WI38 (cell line): Measurements from ENCODE around the gene EMC1.

Experiments
- H3K4me3 ChIP-seq: 2 replicates; pipeline ENCODE4 v1.5.1; 2011; ENCODE audit warnings: low read depth, mild to moderate bottlenecking, control low read depth, low read length
- CTCF ChIP-seq: IDR thresholded peaks from 2 replicates; pipeline ENCODE4 v1.5.1; 2012; ENCODE audit warnings: low read depth, mild to moderate bottlenecking, control low read depth, low read length

The EMC1 gene

GRCh38 chr1:19206947-19207346 lies 44.4 kb downstream of the EMC1 start:
- TF ChIP-seq CTCF = no peak

GRCh38 chr1:19205845-19206244 lies 45.5 kb downstream of the EMC1 start:
- no peak overlapping the region for H3K4me3 ChIP-seq
- TF ChIP-seq CTCF = no peak

More at GRCh38 chr1:19206947-19207346, 44.4 kb downstream of the EMC1 start:
- H3K4me3 ChIP-seq = no peak overlapping the region

- H3K4me3 ChIP-seq = no peak overlapping the region
- no peak for TF ChIP-seq CTCF
These were observed 45.9 kb downstream of the EMC1 start for GRCh38 chr1:19205403-19205802.

- TF ChIP-seq CTCF = no peak
- no peak overlapping the region for H3K4me3 ChIP-seq
These were observed 46.7 kb downstream of the EMC1 start for GRCh38 chr1:19204446-19205266.

GRCh38 chr1:19203440-19203839 lies 47.9 kb downstream of the EMC1 start:
- TF ChIP-seq CTCF = no peak
- no peak overlapping the region for H3K4me3 ChIP-seq

GRCh38 chr1:19202396-19202795 lies 48.9 kb downstream of the EMC1 start:
- TF ChIP-seq CTCF = no peak
- no peak overlapping the region for H3K4me3 ChIP-seq

GRCh38 chr1:19199969-19200604 lies 51.2 kb downstream of the EMC1 start:
- H3K4me3 ChIP-seq = no peak overlapping the region
- no peak for TF ChIP-seq CTCF
